H9 (cell line): ENCODE data around the gene MVD. TPM values are rescaled to one million over a fixed set of nuclear protein-coding genes. Genes with fewer than 3 reads are reported as not detected.

Experiments used
- DNase-seq: peaks from one replicate; pipeline ENCODE4 v3.0.0-alpha.2; 2017
- H2AFZ ChIP-seq: one replicate; pipeline ENCODE4 v1.6.1; 2013; ENCODE audit warnings: mild to moderate bottlenecking, low read length, control low read depth, moderate library complexity
- H2AK5ac ChIP-seq: 2 replicates; pipeline ENCODE4 v1.6.1; 2013; ENCODE audit warnings: low read length, control low read depth, mixed read lengths; ENCODE audit not compliant: insufficient read length
- H2BK120ac ChIP-seq: one replicate; pipeline ENCODE4 v1.6.1; 2013; ENCODE audit warnings: low read depth, mild to moderate bottlenecking, low read length, control low read depth, inconsistent platforms; ENCODE audit not compliant: poor library complexity, severe bottlenecking
- H2BK12ac ChIP-seq: 2 replicates; pipeline ENCODE4 v1.6.1; 2013; ENCODE audit warnings: low read length, control low read depth, mixed read lengths, low read depth; ENCODE audit not compliant: insufficient read length
- H2BK15ac ChIP-seq: 2 replicates; pipeline ENCODE4 v1.6.1; 2013; ENCODE audit warnings: low read depth, low read length, control low read depth
- H2BK20ac ChIP-seq: one replicate; pipeline ENCODE4 v1.6.1; 2013; ENCODE audit warnings: low read depth, mild to moderate bottlenecking, low read length, control low read depth, inconsistent platforms; ENCODE audit not compliant: poor library complexity, severe bottlenecking
- H2BK5ac ChIP-seq: 2 replicates; pipeline ENCODE4 v1.6.1; 2013; ENCODE audit warnings: low read length, control low read depth, mixed read lengths; ENCODE audit not compliant: insufficient read length
- H3K14ac ChIP-seq: 2 replicates; pipeline ENCODE4 v1.6.1; 2013; ENCODE audit warnings: low read length, control low read depth; ENCODE audit not compliant: insufficient read depth
- H3K18ac ChIP-seq: 2 replicates; pipeline ENCODE4 v1.6.1; 2013; ENCODE audit warnings: low read depth, mild to moderate bottlenecking, mixed read lengths, low read length, control low read depth; ENCODE audit not compliant: insufficient read length
- H3K23ac ChIP-seq: 2 replicates; pipeline ENCODE4 v1.6.1; 2013; ENCODE audit warnings: low read length, control low read depth, mixed read lengths, low read depth; ENCODE audit not compliant: insufficient read length
- H3K23me2 ChIP-seq: 2 replicates; pipeline ENCODE4 v1.6.1; 2013; ENCODE audit warnings: low read depth, mild to moderate bottlenecking, mixed read lengths, low read length, control low read depth; ENCODE audit not compliant: insufficient read length, poor library complexity, severe bottlenecking
- H3K27ac ChIP-seq: 2 replicates; pipeline ENCODE4 v1.5.1; 2013; ENCODE audit warnings: low read length, control low read depth, mixed read lengths, low read depth; ENCODE audit not compliant: insufficient read length
- H3K27me3 ChIP-seq: 2 replicates; pipeline ENCODE4 v1.6.1; 2013; ENCODE audit warnings: low read length, control low read depth, inconsistent platforms; ENCODE audit not compliant: insufficient read depth
- H3K4ac ChIP-seq: 2 replicates; pipeline ENCODE4 v1.6.1; 2013; ENCODE audit warnings: low read depth, mild to moderate bottlenecking, control low read depth, inconsistent platforms, low read length, moderate library complexity
- H3K4me1 ChIP-seq: 2 replicates; pipeline ENCODE4 v1.6.1; 2013; ENCODE audit warnings: low read length, control low read depth, inconsistent platforms; ENCODE audit not compliant: insufficient read depth
- H3K4me2 ChIP-seq: 2 replicates; pipeline ENCODE4 v1.6.1; 2013; ENCODE audit warnings: low read length, control low read depth, mixed read lengths; ENCODE audit not compliant: insufficient read length, insufficient read depth
- H3K56ac ChIP-seq: 2 replicates; pipeline ENCODE4 v1.6.1; 2013; ENCODE audit warnings: low read depth, mild to moderate bottlenecking, mixed read lengths, low read length, control low read depth; ENCODE audit not compliant: insufficient read length
- H3K79me1 ChIP-seq: 2 replicates; pipeline ENCODE4 v1.6.1; 2013; ENCODE audit warnings: low read depth, mild to moderate bottlenecking, moderate library complexity, low read length, control low read depth, inconsistent platforms; ENCODE audit not compliant: insufficient read depth, poor library complexity, severe bottlenecking
- H3K79me2 ChIP-seq: 2 replicates; pipeline ENCODE4 v1.6.1; 2013; ENCODE audit warnings: low read length, control low read depth, inconsistent platforms; ENCODE audit not compliant: insufficient read depth
- H3K9ac ChIP-seq: 2 replicates; pipeline ENCODE4 v1.6.1; 2013; ENCODE audit warnings: low read length, control low read depth, mixed read lengths; ENCODE audit not compliant: insufficient read length; ENCODE audit errors: extremely low read depth
- H3K9me3 ChIP-seq: one replicate; pipeline ENCODE4 v1.6.1; 2013; ENCODE audit warnings: low read depth, low read length, inconsistent platforms; ENCODE audit not compliant: control insufficient read depth
- H3T11ph ChIP-seq: one replicate; pipeline ENCODE4 v1.6.1; 2013; ENCODE audit warnings: mild to moderate bottlenecking, low read length, control low read depth, inconsistent platforms
- H4K20me1 ChIP-seq: one replicate; pipeline ENCODE4 v1.6.1; 2013; ENCODE audit not compliant: control insufficient read depth, insufficient read length, insufficient read depth
- H4K5ac ChIP-seq: 2 replicates; pipeline ENCODE4 v1.6.1; 2013; ENCODE audit warnings: low read depth, mild to moderate bottlenecking, mixed read lengths, low read length, control low read depth; ENCODE audit not compliant: insufficient read length
- H4K8ac ChIP-seq: replicated peaks from 2 replicates; pipeline ENCODE4 v1.6.1; 2013; ENCODE audit warnings: low read length, control low read depth, mixed read lengths, low read depth; ENCODE audit not compliant: insufficient read length
- H4K91ac ChIP-seq: 2 replicates; pipeline ENCODE4 v1.6.1; 2013; ENCODE audit warnings: low read depth, mild to moderate bottlenecking, moderate library complexity, mixed read lengths, low read length, control low read depth; ENCODE audit not compliant: insufficient read length
- H3K27ac Mint-ChIP-seq, 3 experiments: 2 replicates in 2 of 3; 3 replicates in 1 of 3; pipeline ENCODE4 v1.8.0; 2020 to 2021; ENCODE audit warnings: mixed read lengths in 3 of 3, mild to moderate bottlenecking in 1 of 3, moderate library complexity in 1 of 3
- H3K27me3 Mint-ChIP-seq: 2 replicates; pipeline ENCODE4 v1.8.0; 2021; ENCODE audit warnings: low read depth, mild to moderate bottlenecking, moderate library complexity, mixed read lengths
- H3K36me3 Mint-ChIP-seq, 3 experiments: 2 replicates in 2 of 3; 3 replicates in 1 of 3; pipeline ENCODE4 v1.8.0; 2020 to 2021; ENCODE audit warnings: low read depth in 3 of 3, mixed read lengths in 3 of 3; ENCODE audit not compliant: insufficient read depth in 1 of 3
- H3K4me1 Mint-ChIP-seq, 2 experiments: 2 replicates each; pipeline ENCODE4 v1.8.0; 2020; ENCODE audit warnings: mixed read lengths in 2 of 2
- H3K4me3 Mint-ChIP-seq, 2 experiments: 2 replicates in 1 of 2; 3 replicates in 1 of 2; pipeline ENCODE4 v1.8.0; 2020 to 2021; ENCODE audit warnings: mild to moderate bottlenecking in 2 of 2, mixed read lengths in 2 of 2, moderate library complexity in 1 of 2
- H3K9me3 Mint-ChIP-seq, 2 experiments: 2 replicates in 1 of 2; 3 replicates in 1 of 2; pipeline ENCODE4 v1.8.0; 2020; ENCODE audit warnings: mild to moderate bottlenecking in 2 of 2, mixed read lengths in 2 of 2, moderate library complexity in 1 of 2
- CTCF ChIP-seq: fragments of 200-600 bp; sonication (generic); conservative IDR thresholded peaks from 3 replicates; pipeline ENCODE4 v1.8.0; 2021; ENCODE audit warnings: antibody characterized with exemption, mild to moderate bottlenecking
- WGBS: extraction: QIAGEN DNeasy Blood & Tissue Kit; methylation state at CpG from one replicate; pipeline ENCODE4 v1.1.7; 2013; ENCODE audit warnings: missing lambda C conversion rate, low lambda C conversion rate, mixed read lengths; ENCODE audit not compliant: insufficient read length; ENCODE audit errors: extremely low coverage; 5-methylcytosine and 5-hydroxymethylcytosine counted together
- total RNA-seq: library from RNA; stranded (reverse); gene quantifications from 2 replicates; pipeline ENCODE4 v1.2.1, GENCODE V29; 2021

The MVD gene
- total RNA-seq, 1 experiment from 2014 or later = 53.2 TPM

GRCh38 chr16:88673716-88674379 is 11.0 kb upstream of the MVD start:
- Histone ChIP-seq H4K8ac (no peak overlapping the region), H3K4me2 (no peak overlapping the region), H3K9me3 (no peaks in the 10 kb centered on the region), H3T11ph (no peak overlapping the region), H3K23me2 (no peaks in the 10 kb centered on the region), H2BK5ac (no peak overlapping the region), H2BK15ac (no peak overlapping the region), H4K91ac (no peak overlapping the region), H3K56ac (no peak overlapping the region), H3K27ac (no peak overlapping the region), H3K18ac (no peak overlapping the region), H4K20me1 (no peaks in the 10 kb centered on the region), H4K5ac (no peak overlapping the region), H3K4ac (no peak overlapping the region), H2AK5ac (no peak overlapping the region), H3K79me2 (no peaks in the 10 kb centered on the region), H3K9ac (no peak overlapping the region), H2AFZ (no peak overlapping the region), H3K27me3 (no peaks in the 10 kb centered on the region), H3K79me1 (no peaks in the 10 kb centered on the region), H2BK120ac (no peak overlapping the region), H2BK12ac (no peak overlapping the region), H3K23ac (no peak overlapping the region), H3K4me1 (no peaks in the 10 kb centered on the region), H2BK20ac (no peak overlapping the region), H3K14ac (no peak overlapping the region)
- Mint-ChIP-seq H3K27ac (no peak overlapping the region), H3K9me3 (0 out of 5 replicates have a peak, but pooled peaks cover 0 to under 1% of the 10 kb centered on the region in 2 experiments), H3K4me3 (no peak overlapping the region), H3K4me1 (peaks cover 6 to 7% of the 10 kb centered on the region in 2 experiments), H3K27me3 (no peaks in the 10 kb centered on the region; the same call in 1 of the 2 replicates), H3K36me3 (peaks cover 0 to 13% (median under 1%) of the 10 kb centered on the region in 3 experiments; a peak in 4 of 7 replicates)
- TF ChIP-seq CTCF = no peak
- no peak for DNase-seq
- WGBS = no CpG with 5 or more reads among the region's 19 CpGs
